Astrocyte of the cerebellum (primary cell): Measurements from ENCODE around the gene UBA52.
"Not testable (repeated sequence)": the region's sequence is repeated elsewhere in the genome, so short reads cannot be mapped to it uniquely, and the experiment has no call there.

ENCODE experiments used
- DNase-seq: peaks from one replicate; pipeline ENCODE4 v3.0.0-alpha.2; 2011; ENCODE audit warnings: low read depth
- H3K4me3 ChIP-seq: 2 replicates; pipeline ENCODE4 v1.5.1; 2011; ENCODE audit warnings: mild to moderate bottlenecking, low read depth, low read length, moderate library complexity
- in situ Hi-C: cut with HindIII; loops from 2 replicates; pipeline ENCODE4 v1.10.0; 2017; ENCODE audit warnings: low sequenced_read_pairs
- TF ChIP-seq, protein P1 (sequence below): IDR thresholded peaks from 2 replicates; pipeline ENCODE4 v1.5.1; 2012; ENCODE audit warnings: low read length, low read depth, moderate library complexity, mild to moderate bottlenecking; ENCODE audit errors: missing control alignments

The UBA52 gene

DNA sequence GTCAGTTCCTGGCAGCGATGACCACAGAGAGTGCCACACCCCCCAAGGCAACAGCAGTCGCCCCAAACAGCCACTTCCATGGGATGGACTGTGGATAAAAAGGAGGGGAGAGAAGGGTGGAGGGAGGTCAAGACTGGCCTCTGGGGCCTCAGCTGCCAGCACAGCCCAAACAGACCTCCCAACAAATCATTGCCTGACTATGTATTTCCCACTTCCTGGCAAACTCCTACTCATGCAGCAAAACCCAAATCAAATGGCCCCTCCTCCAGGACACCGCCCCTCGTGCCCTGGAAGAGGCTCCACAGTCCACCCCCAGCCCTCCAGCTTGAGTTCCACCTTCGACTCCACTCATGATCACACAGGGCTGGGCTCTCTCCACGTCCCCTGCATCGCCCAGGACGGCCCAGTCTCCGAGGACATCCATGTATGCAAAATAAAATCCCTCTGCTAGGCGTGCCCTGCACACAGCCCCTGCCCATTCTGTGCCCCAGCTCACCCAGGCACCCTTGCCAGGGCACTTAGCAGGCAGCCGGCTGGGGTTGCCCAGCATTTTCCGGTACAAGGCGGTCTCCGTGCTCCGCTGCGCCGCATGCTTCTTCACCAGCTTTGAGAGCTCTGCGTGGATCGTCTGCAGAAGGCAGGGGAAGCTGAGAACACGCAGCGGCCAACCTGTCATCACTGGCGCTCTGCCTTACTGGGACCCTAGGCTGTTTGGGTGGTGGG lies 39.3 kb upstream of the UBA52 start:
- in situ Hi-C loops, result no loop called here
- TF ChIP-seq, protein P1, sequence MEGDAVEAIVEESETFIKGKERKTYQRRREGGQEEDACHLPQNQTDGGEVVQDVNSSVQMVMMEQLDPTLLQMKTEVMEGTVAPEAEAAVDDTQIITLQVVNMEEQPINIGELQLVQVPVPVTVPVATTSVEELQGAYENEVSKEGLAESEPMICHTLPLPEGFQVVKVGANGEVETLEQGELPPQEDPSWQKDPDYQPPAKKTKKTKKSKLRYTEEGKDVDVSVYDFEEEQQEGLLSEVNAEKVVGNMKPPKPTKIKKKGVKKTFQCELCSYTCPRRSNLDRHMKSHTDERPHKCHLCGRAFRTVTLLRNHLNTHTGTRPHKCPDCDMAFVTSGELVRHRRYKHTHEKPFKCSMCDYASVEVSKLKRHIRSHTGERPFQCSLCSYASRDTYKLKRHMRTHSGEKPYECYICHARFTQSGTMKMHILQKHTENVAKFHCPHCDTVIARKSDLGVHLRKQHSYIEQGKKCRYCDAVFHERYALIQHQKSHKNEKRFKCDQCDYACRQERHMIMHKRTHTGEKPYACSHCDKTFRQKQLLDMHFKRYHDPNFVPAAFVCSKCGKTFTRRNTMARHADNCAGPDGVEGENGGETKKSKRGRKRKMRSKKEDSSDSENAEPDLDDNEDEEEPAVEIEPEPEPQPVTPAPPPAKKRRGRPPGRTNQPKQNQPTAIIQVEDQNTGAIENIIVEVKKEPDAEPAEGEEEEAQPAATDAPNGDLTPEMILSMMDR, result no peak
- DNase-seq, result no peak
- H3K4me3 ChIP-seq, result no peak overlapping the region

DNA sequence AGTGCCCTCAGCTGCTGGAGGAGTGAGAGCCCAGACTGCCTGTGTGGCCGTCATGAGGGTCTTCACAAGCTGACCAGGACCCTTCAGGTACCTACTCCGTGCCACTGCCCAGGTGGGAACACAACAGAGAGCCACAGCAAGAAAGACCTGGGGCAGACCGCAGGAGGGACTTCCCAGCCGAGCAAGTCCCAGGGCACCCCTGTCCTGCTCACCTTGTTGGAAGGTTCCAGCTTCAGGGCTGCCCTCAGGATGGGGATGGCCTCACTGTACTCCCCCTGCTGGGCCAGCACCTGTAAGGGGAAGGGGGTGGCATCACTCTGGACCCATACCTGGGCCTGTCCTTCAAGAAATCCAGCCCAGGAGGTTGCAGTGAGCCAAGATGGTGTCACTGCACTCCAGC lies 38.6 kb upstream of the UBA52 start:
- no peak overlapping the region for H3K4me3 ChIP-seq
- TF ChIP-seq, protein P1, result no peak
- in situ Hi-C loops, result no loop called here
- no peak for DNase-seq

DNA sequence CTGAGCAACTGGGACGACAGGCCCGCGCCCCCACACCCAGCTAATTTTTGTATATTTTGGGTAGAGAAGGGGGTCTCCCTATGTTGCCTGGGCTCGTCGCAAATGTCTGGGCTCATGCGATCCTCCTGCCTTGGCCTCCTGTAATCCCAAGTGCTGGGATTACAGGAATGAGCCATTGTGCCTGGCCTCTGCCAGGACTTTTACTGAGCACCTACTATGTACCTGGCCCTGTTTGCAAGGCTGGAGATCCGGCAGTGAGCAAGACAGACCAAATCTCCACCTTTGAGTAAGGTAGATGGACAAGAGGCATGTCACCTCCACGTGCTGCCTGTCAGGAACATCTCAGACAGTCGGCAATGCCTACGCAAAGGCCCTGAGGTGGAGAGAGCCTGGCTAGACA lies 35.2 kb upstream of the UBA52 start:
- in situ Hi-C loops, result no loop called here
- no peak overlapping the region for H3K4me3 ChIP-seq
- no peak for DNase-seq
- TF ChIP-seq, protein P1, result no peak

DNA sequence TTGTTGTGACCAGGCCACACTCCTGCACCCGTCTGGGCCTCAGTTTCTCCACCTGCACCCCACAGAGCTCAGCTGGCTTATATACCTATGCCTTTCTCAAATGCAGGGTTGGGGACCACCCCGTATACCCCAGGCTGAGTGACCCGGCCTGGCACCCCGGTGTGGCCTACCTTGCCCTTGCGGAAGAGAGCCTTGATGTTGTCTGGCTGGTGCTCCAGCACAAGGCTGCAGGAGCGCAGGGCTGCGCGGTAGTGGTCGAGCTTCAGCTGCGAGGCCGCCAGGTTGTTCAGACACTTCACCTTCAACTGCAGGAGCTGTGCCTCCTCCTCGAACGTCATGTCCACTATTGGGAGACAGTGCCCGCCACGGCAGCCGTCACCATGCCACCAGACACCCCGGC lies 34.2 kb upstream of the UBA52 start:
- no peak for DNase-seq
- H3K4me3 ChIP-seq, result no peak overlapping the region
- in situ Hi-C loops, result no loop called here
- TF ChIP-seq, protein P1, result no peak

DNA sequence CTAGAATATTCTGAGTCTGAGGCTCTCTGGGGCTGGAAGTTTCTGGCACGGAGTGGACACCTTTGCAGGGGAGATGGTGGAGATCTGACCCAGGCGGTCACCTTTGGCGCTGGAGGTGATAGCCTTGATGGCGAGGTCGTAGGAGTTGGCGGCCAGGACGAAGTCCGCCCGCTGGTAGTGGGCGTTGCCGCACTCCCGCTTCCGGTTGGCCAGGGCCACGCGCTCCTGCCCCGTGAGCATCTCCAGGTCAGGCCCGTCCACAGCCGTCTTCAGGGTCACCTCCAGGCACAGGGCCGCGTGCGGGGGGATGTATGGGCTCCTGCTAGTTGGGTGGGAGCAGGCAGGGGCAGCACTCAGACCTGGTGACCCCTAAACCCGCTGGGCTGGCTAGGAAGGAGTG lies 33.5 kb upstream of the UBA52 start:
- DNase-seq, result no peak
- in situ Hi-C loops, result no loop called here

DNA sequence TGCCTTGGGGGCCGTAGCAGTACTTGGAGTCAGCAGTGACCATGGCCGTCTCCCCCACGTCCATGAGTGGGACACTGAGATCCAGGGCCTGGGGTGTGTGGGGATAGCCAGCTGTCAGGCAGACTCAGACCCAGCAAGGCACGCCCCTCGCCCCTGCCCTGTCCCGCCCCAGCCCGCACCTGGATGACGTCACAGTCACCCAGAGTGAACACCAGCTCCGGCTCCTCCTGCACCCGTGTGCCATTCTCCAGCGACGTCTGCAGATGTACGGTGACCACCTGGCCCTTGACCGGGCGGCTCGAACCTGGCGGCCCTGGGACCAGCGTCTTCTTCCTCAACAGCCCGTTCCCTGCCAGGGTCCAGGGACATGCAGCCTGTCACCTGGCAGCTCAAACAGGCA lies 32.3 kb upstream of the UBA52 start:
- no peak for DNase-seq
- TF ChIP-seq, protein P1, result no peak
- in situ Hi-C loops, result no loop called here
- H3K4me3 ChIP-seq, result no peak overlapping the region

More for the DNA sequence above, 33.5 kb upstream of the UBA52 start:
- TF ChIP-seq, protein P1, result no peak
- H3K4me3 ChIP-seq, result no peak overlapping the region

DNA sequence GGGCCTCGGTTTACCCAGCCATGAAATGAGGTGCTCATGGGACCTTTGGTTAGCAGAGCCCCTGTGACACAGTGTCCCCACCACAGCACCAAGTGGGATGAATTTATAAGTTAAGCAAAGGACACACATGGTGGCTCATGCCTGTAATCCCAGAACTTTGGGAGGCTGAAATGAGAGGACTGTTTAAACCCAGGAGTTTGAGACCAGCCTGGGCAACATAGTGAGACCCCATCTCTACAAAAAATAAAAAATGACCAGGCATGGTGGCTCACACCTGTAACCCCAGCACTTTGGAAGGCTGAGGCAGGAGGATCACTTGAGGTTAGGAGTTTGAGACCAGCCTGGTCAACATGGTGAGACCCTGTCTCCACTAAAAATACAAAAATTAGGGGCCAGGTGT lies 31.5 kb upstream of the UBA52 start:
- in situ Hi-C loops, H3K4me3 ChIP-seq: not testable (repeated sequence)

More for the DNA sequence above, 31.5 kb upstream of the UBA52 start:
- DNase-seq, result not testable (repeated sequence)
